ENCODE data around the gene TOP3A. TPM values are rescaled to one million over a fixed set of nuclear protein-coding genes. Genes with fewer than 3 reads are reported as not detected.

TOP3A gene
- total RNA-seq, 1 experiment from 2014 or later, result 73.7 TPM

- BruUV-seq (replicated peaks), result no TSS peak
- Histone ChIP-seq H3K36me3 (ENCODE audit: control insufficient read depth, insufficient read depth, low read length) (peaks cover 9% of the 10 kb centered on the region), H3K27me3 (replicated peaks; ENCODE audit: control insufficient read depth, insufficient read depth, low read length) (no peaks in the 10 kb centered on the region), H3K4me3 (ENCODE audit: low read depth, low read length) (no peak overlapping the region), H3K4me1 (peaks cover 9% of the 10 kb centered on the region), H3K9me3 (no peaks in the 10 kb centered on the region)
- no peaks in the 10 kb centered on the region for H3K9me3 Mint-ChIP-seq (ENCODE audit: unreplicated experiment)
- POLR2A ChIA-PET, result interaction anchor here (0.5 kb wide), 1 partner anchor 951 kb away, joined by 6 read pairs; no protein-coding TSS in a partner anchor
- no peak for DNase-seq
- no peak for TF ChIP-seq CTCF (IDR thresholded peaks at IDR 0.05; ENCODE audit: insufficient read depth in 1 of 2, low read depth in 1 of 2, low read length in 1 of 2, severe bottlenecking in 1 of 2, unreplicated experiment in 1 of 2)
- intact Hi-C loops (cut with micrococcal nuclease; ENCODE audit: unreplicated experiment), result no loop called here
- no peak overlapping the region for H3K4me3 Mint-ChIP-seq (ENCODE audit: unreplicated experiment)
- CTCF ChIA-PET, result no interaction called here
- H3K36me3 Mint-ChIP-seq (ENCODE audit: insufficient read depth, unreplicated experiment), result peaks cover 60% of the 10 kb centered on the region
- H3K4me1 Mint-ChIP-seq (ENCODE audit: low read depth, unreplicated experiment), result peaks cover 7% of the 10 kb centered on the region
- no peaks in the 10 kb centered on the region for H3K27me3 Mint-ChIP-seq (ENCODE audit: insufficient read depth, unreplicated experiment)
- H3K27ac Mint-ChIP-seq (ENCODE audit: unreplicated experiment), result no peak overlapping the region
Measured at GRCh38 chr17:18320301-18320700, 5.5 kb upstream of the TOP3A start.

- intact Hi-C loops (cut with micrococcal nuclease; ENCODE audit: unreplicated experiment), result no loop called here
- Mint-ChIP-seq H3K4me3 (ENCODE audit: unreplicated experiment) (no peak overlapping the region), H3K27me3 (ENCODE audit: insufficient read depth, unreplicated experiment) (no peaks in the 10 kb centered on the region), H3K4me1 (ENCODE audit: low read depth, unreplicated experiment) (peaks cover 7% of the 10 kb centered on the region), H3K27ac (ENCODE audit: unreplicated experiment) (no peak overlapping the region), H3K9me3 (ENCODE audit: unreplicated experiment) (no peaks in the 10 kb centered on the region), H3K36me3 (ENCODE audit: insufficient read depth, unreplicated experiment) (peaks cover 60% of the 10 kb centered on the region)
- CTCF ChIA-PET, result no interaction called here
- Histone ChIP-seq H3K4me3 (ENCODE audit: low read depth, low read length) (no peak overlapping the region), H3K4me1 (peaks cover 9% of the 10 kb centered on the region), H3K9me3 (no peaks in the 10 kb centered on the region), H3K36me3 (ENCODE audit: control insufficient read depth, insufficient read depth, low read length) (peaks cover 7% of the 10 kb centered on the region), H3K27me3 (replicated peaks; ENCODE audit: control insufficient read depth, insufficient read depth, low read length) (no peaks in the 10 kb centered on the region)
- DNase-seq, result peak; percentile 43 to 51
- peak; percentile 20 to 52 for TF ChIP-seq CTCF (IDR thresholded peaks at IDR 0.05; ENCODE audit: insufficient read depth in 1 of 2, low read depth in 1 of 2, low read length in 1 of 2, severe bottlenecking in 1 of 2, unreplicated experiment in 1 of 2)
- BruUV-seq (replicated peaks), result no TSS peak
- POLR2A ChIA-PET, result interaction anchor here (0.5 kb wide), 1 partner anchor 950 kb away, joined by 6 read pairs; no protein-coding TSS in a partner anchor
Measured at GRCh38 chr17:18319604-18320256, 4.9 kb upstream of the TOP3A start.

GRCh38 chr17:18318771-18319450, 4.1 kb upstream of the TOP3A start:
- TF ChIP-seq CTCF (IDR thresholded peaks at IDR 0.05; ENCODE audit: insufficient read depth in 1 of 2, low read depth in 1 of 2, low read length in 1 of 2, severe bottlenecking in 1 of 2, unreplicated experiment in 1 of 2), result no peak
- no peaks in the 10 kb centered on the region for H3K9me3 Mint-ChIP-seq (ENCODE audit: unreplicated experiment)
- H3K36me3 ChIP-seq (ENCODE audit: control insufficient read depth, insufficient read depth, low read length), result peaks cover 7% of the 10 kb centered on the region
- H3K9me3 ChIP-seq, result no peaks in the 10 kb centered on the region
- H3K4me1 Mint-ChIP-seq (ENCODE audit: low read depth, unreplicated experiment), result peaks cover 7% of the 10 kb centered on the region
- H3K36me3 Mint-ChIP-seq (ENCODE audit: insufficient read depth, unreplicated experiment), result peaks cover 54% of the 10 kb centered on the region
- no peak overlapping the region for H3K4me3 Mint-ChIP-seq (ENCODE audit: unreplicated experiment)
- BruUV-seq (replicated peaks), result no TSS peak
- no peak overlapping the region for H3K27ac Mint-ChIP-seq (ENCODE audit: unreplicated experiment)
- ChIA-PET POLR2A (no interaction called here), CTCF (no interaction called here)
- H3K4me1 ChIP-seq, result peaks cover 9% of the 10 kb centered on the region
- H3K4me3 ChIP-seq (ENCODE audit: low read depth, low read length), result no peak overlapping the region
- intact Hi-C loops (cut with micrococcal nuclease; ENCODE audit: unreplicated experiment), result no loop called here
- DNase-seq, result no peak
- no peaks in the 10 kb centered on the region for H3K27me3 ChIP-seq (replicated peaks; ENCODE audit: control insufficient read depth, insufficient read depth, low read length)
- H3K27me3 Mint-ChIP-seq (ENCODE audit: insufficient read depth, unreplicated experiment), result no peaks in the 10 kb centered on the region

Data from Caco-2 (cell line).